ENCODE data around the gene CCDC201.

The CCDC201 gene

DNA sequence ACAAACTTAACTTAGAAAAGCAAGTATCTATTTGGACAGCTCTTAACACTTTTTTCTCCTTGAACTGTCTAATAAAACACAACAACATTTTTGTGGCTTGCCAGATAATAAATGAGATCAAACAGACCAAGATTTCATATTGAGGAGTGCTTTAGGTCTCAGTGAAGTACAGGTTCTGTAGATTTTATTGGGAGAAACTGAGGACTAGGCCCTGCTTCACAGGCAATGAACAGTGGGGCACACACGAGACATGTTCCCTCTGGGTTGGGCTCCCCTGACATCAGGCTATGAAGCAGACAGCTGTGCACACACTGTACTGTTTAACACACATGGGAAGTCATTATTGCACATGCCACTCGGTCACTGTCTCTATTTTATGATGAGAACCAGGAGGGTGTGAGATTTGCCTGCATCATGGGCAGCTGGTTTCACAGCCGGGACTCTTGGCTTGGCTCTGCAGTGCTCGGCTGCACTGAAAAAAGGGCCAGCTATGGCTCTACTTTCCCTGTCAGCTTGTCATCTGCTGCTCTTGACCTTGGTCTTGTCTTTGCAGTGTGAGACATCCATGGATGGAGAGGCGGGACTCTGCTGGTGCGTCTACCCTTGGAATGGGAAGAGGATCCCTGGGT lies 19.6 kb upstream of the CCDC201 start:
- DNase-seq: no peak

- no peak for DNase-seq
These were observed 18.9 kb upstream of the CCDC201 start for GRCh38 chr7:45891462-45892402.

- no peak for DNase-seq
These were observed 18.1 kb upstream of the CCDC201 start for GRCh38 chr7:45890902-45891461.

DNA sequence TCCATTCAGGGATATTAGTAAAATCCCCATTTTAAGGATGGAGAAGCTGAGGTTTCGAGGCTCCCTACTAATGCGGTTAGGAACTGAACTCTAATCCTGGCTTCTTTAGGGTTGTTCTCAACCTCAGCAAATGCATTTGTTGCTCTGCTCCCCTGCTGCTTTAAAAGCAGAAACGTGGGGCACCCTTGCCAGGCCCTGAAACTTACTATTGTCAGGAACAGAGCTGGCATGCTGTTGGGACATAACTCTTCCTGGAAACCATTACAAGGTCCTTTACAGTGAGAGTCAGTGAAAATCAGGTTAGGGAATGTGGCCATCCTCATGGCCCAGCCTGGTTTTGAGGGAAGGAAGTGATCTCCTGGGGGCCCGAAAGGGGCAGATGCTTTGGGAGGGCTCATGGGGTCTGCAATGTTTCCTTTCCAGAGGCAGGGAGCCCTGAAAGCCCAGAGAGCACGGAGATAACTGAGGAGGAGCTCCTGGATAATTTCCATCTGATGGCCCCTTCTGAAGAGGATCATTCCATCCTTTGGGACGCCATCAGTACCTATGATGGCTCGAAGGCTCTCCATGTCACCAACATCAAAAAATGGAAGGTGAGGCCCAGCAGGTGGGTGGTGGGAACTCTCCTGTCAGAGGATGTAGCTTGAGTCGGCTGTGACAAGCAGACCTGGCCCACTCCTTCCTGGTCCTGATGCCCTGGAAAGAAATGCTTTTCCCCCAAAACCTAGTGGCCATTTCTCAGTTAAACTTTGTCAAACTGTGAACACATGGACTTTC lies 17.4 kb upstream of the CCDC201 start:
- DNase-seq: no peak

- DNase-seq: no peak
These were observed 16.6 kb upstream of the CCDC201 start for GRCh38 chr7:45889367-45890067.

DNA sequence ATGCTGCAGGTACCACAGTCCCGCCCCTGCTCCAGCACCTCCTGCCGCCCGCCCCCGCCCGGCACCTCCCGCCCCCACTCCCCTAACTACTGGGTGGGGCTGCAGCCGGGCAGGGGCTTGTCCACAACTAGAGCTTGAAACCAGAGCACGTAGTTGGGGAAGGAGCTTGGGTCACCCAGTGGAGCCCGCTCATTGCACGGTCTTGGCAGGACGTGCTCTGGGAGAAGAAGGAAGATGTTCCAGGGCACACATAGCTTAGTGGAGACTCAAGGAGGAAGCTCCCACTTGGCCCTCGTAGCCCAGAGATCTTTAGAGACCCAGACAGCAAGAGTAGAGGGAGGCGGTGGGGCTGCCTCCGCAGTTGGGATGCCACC lies 16.1 kb upstream of the CCDC201 start:
- DNase-seq: no peak

GRCh38 chr7:45888185-45888992 lies 15.5 kb upstream of the CCDC201 start, which contains the start of gene IGFBP1:
IGFBP1 (plus strand) TSS chr7:45888488; CDS start chr7:45888653, 165 bp downstream.
- no peak for DNase-seq

DNA sequence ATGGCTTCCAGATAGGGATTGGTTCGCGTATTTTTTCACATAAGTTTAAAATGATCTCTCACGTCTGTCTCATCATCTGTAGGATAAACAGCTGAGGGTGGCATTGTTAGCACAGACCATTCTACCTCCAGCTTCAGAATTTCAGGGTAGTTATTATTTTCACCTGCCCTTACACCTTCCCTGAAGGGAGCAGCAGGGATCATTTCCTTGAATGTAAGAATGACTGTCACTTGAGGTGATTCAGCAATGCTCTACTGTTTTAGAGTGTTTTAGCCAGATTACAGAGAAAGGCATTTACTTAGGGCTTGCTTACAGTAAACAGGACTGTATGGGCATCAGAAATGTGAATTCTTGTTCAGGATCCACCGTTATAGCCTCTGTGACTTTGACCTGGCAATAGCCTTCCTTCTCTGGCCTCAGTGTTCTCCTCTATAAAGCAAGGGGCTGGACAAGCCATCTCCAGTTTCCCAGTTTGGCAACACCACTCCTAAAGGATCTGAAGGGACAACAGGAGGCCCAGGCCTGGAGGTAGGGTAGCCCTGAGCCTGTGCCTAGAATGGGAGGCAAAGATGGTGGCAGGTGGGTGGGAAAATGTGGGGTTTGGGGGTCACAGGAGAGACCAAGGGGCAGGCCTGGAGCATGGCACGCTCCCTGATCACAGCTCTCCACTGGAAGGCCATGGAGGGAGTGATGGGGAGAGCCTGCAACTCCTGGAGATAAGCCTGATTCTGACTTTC lies 14.2 kb upstream of the CCDC201 start:
- DNase-seq: no peak

- DNase-seq: no peak
These were observed 12.5 kb upstream of the CCDC201 start for GRCh38 chr7:45885264-45885882.

DNA sequence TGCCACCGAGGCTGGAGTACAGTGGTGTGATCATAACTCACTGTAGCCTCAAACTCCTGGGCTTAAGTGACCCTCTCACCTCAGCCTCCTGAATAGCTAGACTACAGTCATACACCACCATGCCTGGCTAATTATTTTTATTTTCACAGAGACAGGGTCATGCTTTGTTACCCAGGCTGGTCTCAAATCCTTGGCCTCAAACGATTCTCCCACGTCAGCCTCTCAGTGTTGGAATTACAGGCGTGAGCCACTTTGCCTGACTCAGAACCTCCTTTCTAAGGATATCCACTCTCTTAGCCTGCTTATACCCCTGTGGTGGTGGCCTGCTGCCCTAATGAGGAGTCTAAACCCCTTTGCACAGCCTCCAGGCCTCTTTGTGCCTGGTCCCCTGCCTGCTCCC lies 11.3 kb upstream of the CCDC201 start:
- no peak for DNase-seq

GRCh38 chr7:45882465-45882810 lies 9.6 kb upstream of the CCDC201 start:
- DNase-seq: no peak

GRCh38 chr7:45881759-45882464 lies 9.0 kb upstream of the CCDC201 start:
- DNase-seq: no peak

GRCh38 chr7:45881280-45881758 lies 8.4 kb upstream of the CCDC201 start:
- DNase-seq: no peak

GRCh38 chr7:45880433-45880860 lies 7.6 kb upstream of the CCDC201 start:
- no peak for DNase-seq

DNA sequence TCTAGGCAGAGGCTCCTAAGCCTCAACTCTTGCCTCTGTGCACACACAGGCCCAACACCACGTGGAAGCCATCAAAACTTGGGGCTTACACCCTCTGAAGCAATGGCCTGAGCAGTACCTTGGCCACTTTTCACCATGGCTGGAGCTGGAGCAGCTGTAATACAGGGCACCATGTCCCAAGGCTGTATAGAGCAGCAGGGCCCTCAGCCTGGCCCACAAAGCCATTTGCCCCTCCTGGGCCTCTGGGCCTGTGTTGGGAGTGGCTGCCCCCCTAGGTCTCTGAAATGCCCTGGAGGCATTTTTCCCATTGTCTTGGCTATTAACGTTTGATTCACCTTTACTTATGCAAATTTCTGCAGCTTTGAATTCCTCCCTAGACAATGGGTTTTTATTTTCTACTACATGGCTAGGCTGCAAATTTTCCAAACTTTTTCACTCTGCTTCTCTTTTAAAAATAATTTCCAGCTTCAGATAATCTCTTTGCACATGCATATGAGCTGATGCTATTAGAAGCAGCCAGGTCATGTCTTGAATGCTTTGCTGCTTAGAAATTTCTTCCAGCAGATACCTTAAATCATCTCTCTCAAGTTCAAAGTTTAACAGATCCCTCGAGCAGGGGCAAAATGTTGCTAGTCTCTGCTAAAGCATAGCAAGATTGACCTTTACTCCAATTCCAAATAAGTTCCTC lies 5.7 kb upstream of the CCDC201 start:
- DNase-seq: no peak

DNA sequence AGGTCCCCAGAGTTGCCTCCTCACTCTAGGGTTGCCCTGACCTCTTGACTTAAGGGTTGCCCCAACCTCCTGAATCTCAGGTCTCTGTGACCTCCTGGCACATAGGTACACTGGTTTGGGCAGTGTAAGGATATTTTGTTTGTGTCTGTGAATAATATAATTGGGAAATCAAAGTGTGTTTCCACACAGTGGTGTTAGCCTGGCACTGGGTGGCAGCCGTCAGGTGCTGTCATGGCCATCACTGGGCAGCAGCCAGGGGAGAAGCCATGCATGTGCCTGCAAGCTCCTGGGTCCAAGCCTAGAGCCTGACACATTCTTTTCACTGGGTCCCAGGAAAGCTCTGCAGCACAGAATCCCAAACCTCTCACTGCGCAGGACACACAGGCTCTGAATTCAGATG lies 3.6 kb upstream of the CCDC201 start:
- no peak for DNase-seq

- no peak for DNase-seq
These were observed 1.7 kb upstream of the CCDC201 start for GRCh38 chr7:45874408-45875131.

DNA sequence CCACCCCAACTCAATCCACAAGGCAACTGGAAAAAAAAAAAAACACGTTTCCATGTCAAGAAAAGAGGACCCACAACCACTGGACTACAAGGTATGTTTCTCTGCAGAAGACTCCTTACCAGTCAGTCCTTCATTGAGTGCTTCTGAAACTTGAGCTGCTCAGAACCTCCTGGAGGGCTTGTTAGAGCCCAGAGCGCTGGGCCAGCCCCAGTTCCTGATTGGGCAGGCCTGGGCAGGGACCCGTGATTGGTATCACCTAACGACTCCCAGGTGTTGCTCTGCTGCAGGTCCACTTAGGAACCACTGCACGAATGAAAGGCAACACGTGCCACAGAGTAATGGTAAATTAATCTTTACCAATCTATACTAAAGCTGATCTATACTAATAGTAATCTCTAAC lies 473 bp upstream of the CCDC201 start:
- DNase-seq: no peak

All from activated gamma-delta T cell treated with Interleukin-2 at 50 U/mL for 16 hours (primary cell).